ENCODE results near the gene KIRREL1.

Gene KIRREL1

GRCh38 chr1:158017800-158018595 is 24.6 kb downstream of the KIRREL1 start:
- no peak overlapping the region for H3K9ac ChIP-seq (ENCODE audit: insufficient read length, low read depth)
- DNase-seq (ENCODE audit: low read depth, low spot score) = no peak
- no peaks in the 10 kb centered on the region for H3K27me3 ChIP-seq (ENCODE audit: insufficient read depth, insufficient read length)
- TF ChIP-seq YY1 (IDR thresholded peaks at IDR 0.05; ENCODE audit: insufficient read depth, insufficient read length) (no peak), SUZ12 (IDR thresholded peaks at IDR 0.05; ENCODE audit: extremely low read depth, insufficient read depth, insufficient read length) (no peak), ZNF274 (IDR thresholded peaks at IDR 0.05; ENCODE audit: low read depth, low read length) (no peak)
- H3K9me3 ChIP-seq (ENCODE audit: insufficient read depth, low read length) = no peaks in the 10 kb centered on the region
- no peak overlapping the region for H3K4me3 ChIP-seq (ENCODE audit: insufficient read length, low read depth)
- peaks cover 22% of the 10 kb centered on the region for H3K4me1 ChIP-seq (ENCODE audit: insufficient read depth, insufficient read length)
- H3K36me3 ChIP-seq (ENCODE audit: insufficient read depth, insufficient read length, low read length) = peaks cover 33% of the 10 kb centered on the region

DNA sequence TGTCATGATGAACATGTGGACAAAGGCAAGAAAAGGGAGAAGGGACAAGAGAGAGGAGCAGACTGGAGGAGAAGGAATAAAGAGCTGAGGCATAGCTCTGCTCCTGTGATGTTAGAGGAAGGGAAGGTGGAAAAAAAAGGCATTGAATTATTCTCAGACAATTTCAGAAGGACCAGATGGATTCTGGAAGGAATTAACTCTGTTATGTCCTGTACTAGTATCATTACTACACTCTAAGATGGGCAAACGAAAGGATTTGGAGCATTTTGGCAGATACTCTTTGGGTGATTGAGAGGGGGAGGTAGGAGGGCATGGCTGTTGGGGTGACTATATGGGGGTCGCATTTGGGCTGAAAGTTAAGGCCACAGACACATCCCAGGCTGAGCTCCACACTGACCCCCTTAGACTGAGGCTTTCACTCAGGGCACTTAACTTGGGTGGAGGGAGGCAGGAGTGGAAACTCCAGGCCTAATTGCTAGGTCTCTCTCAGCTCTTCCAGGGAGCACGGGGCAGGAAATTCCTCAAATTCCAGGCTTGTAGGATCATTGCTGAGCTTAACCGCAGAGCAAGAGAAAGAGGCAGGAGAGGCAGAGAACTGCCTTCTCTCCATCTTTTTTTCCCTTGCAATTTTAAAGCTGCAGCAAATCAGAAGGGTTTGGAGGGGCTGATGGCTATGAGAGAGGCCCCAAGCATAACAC is 25.9 kb downstream of the KIRREL1 start:
- H3K27me3 ChIP-seq (ENCODE audit: insufficient read depth, insufficient read length) = no peaks in the 10 kb centered on the region
- peak overlapping the region; percentile 34 for H3K9ac ChIP-seq (ENCODE audit: insufficient read length, low read depth)
- no peaks in the 10 kb centered on the region for H3K9me3 ChIP-seq (ENCODE audit: insufficient read depth, low read length)
- H3K36me3 ChIP-seq (ENCODE audit: insufficient read depth, insufficient read length, low read length) = peaks cover 31% of the 10 kb centered on the region
- TF ChIP-seq SUZ12 (IDR thresholded peaks at IDR 0.05; ENCODE audit: extremely low read depth, insufficient read depth, insufficient read length) = no peak
- no peak for TF ChIP-seq ZNF274 (IDR thresholded peaks at IDR 0.05; ENCODE audit: low read depth, low read length)
- TF ChIP-seq YY1 (IDR thresholded peaks at IDR 0.05; ENCODE audit: insufficient read depth, insufficient read length) = no peak
- H3K4me1 ChIP-seq (ENCODE audit: insufficient read depth, insufficient read length) = peaks cover 15% of the 10 kb centered on the region
- DNase-seq (ENCODE audit: low read depth, low spot score) = peak; percentile 97
- no peak overlapping the region for H3K4me3 ChIP-seq (ENCODE audit: insufficient read length, low read depth)

GRCh38 chr1:158020259-158020885 is 26.9 kb downstream of the KIRREL1 start:
- Histone ChIP-seq H3K4me3 (ENCODE audit: insufficient read length, low read depth) (no peak overlapping the region), H3K9ac (ENCODE audit: insufficient read length, low read depth) (peak overlapping the region; percentile 34), H3K36me3 (ENCODE audit: insufficient read depth, insufficient read length, low read length) (peaks cover 36% of the 10 kb centered on the region), H3K27me3 (ENCODE audit: insufficient read depth, insufficient read length) (no peaks in the 10 kb centered on the region), H3K9me3 (ENCODE audit: insufficient read depth, low read length) (no peaks in the 10 kb centered on the region), H3K4me1 (ENCODE audit: insufficient read depth, insufficient read length) (peaks cover 21% of the 10 kb centered on the region)
- TF ChIP-seq SUZ12 (IDR thresholded peaks at IDR 0.05; ENCODE audit: extremely low read depth, insufficient read depth, insufficient read length) = no peak
- no peak for TF ChIP-seq ZNF274 (IDR thresholded peaks at IDR 0.05; ENCODE audit: low read depth, low read length)
- no peak for DNase-seq (ENCODE audit: low read depth, low spot score)

GRCh38 chr1:158020886-158021620 is 27.6 kb downstream of the KIRREL1 start:
- no peak for DNase-seq (ENCODE audit: low read depth, low spot score)
- H3K9ac ChIP-seq (ENCODE audit: insufficient read length, low read depth) = no peak overlapping the region
- peaks cover 41% of the 10 kb centered on the region for H3K36me3 ChIP-seq (ENCODE audit: insufficient read depth, insufficient read length, low read length)
- H3K9me3 ChIP-seq (ENCODE audit: insufficient read depth, low read length) = no peaks in the 10 kb centered on the region
- no peaks in the 10 kb centered on the region for H3K27me3 ChIP-seq (ENCODE audit: insufficient read depth, insufficient read length)
- H3K4me3 ChIP-seq (ENCODE audit: insufficient read length, low read depth) = no peak overlapping the region
- no peak for TF ChIP-seq SUZ12 (IDR thresholded peaks at IDR 0.05; ENCODE audit: extremely low read depth, insufficient read depth, insufficient read length)
- TF ChIP-seq YY1 (IDR thresholded peaks at IDR 0.05; ENCODE audit: insufficient read depth, insufficient read length) = no peak
- no peak for TF ChIP-seq ZNF274 (IDR thresholded peaks at IDR 0.05; ENCODE audit: low read depth, low read length)
- peaks cover 23% of the 10 kb centered on the region for H3K4me1 ChIP-seq (ENCODE audit: insufficient read depth, insufficient read length)

DNA sequence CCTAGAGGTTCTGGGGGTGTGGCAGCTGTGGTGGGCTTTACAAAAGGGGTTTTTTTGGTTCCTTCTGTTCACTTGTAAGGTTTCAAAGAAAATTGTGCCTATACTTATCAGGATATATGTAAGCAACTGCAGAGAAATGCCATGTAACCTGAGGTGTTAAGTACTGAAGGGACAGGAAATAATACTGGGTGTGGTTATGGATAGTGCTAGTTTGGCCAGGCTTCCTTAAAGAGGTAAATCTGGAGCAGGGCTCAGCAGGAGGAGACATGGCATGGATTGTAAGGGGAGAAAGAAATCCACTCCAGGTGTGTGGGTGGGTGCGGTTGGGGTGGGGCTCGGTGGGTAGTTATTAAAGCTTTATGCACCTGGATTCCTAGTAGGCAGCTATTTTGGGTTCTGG is 28.3 kb downstream of the KIRREL1 start:
- Histone ChIP-seq H3K27me3 (ENCODE audit: insufficient read depth, insufficient read length) (no peaks in the 10 kb centered on the region), H3K9ac (ENCODE audit: insufficient read length, low read depth) (no peak overlapping the region), H3K4me3 (ENCODE audit: insufficient read length, low read depth) (no peak overlapping the region), H3K9me3 (ENCODE audit: insufficient read depth, low read length) (no peaks in the 10 kb centered on the region), H3K36me3 (ENCODE audit: insufficient read depth, insufficient read length, low read length) (peaks cover 44% of the 10 kb centered on the region), H3K4me1 (ENCODE audit: insufficient read depth, insufficient read length) (peaks cover 25% of the 10 kb centered on the region)
- no peak for DNase-seq (ENCODE audit: low read depth, low spot score)
- TF ChIP-seq SUZ12 (IDR thresholded peaks at IDR 0.05; ENCODE audit: extremely low read depth, insufficient read depth, insufficient read length) (no peak), YY1 (IDR thresholded peaks at IDR 0.05; ENCODE audit: insufficient read depth, insufficient read length) (no peak), ZNF274 (IDR thresholded peaks at IDR 0.05; ENCODE audit: low read depth, low read length) (no peak)

DNA sequence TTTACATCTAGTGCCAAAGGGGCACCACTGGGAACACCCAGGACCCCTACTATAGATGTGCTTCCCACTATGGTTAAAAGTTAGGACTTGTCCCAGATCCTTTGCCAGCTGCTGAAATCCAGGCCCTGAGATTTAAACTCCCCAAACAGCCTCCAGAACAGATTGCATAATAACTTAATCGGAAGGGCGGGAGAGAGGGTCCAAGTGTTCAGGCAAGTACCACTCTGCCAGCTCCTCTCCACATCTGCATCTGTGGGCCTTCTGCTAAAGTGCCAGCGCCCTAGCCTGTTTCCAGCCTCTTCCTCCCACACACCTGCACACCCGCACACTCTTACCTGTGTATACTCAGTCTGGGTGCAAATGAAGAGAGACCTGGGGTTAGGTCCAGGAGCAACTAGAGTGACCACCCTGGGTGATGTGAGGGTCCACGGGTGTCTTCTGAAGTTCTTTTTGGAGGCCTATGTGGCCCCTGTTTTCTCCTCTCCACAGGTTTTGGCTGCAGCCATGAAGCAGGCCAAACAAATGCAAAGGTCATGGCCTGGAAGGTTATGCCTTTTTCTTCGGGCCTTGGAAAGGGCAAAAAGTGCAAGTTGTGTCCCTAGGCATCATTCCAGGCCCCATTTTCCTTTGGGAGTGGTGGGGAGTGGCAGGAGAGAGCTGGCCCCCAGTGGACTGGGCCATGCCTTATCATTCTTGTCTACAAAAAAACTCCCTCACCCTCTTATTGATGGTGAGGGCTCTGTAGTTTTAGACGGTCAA is 29.3 kb downstream of the KIRREL1 start:
- Histone ChIP-seq H3K9me3 (ENCODE audit: insufficient read depth, low read length) (no peaks in the 10 kb centered on the region), H3K27me3 (ENCODE audit: insufficient read depth, insufficient read length) (no peaks in the 10 kb centered on the region), H3K36me3 (ENCODE audit: insufficient read depth, insufficient read length, low read length) (peaks cover 51% of the 10 kb centered on the region), H3K4me3 (ENCODE audit: insufficient read length, low read depth) (no peak overlapping the region), H3K9ac (ENCODE audit: insufficient read length, low read depth) (no peak overlapping the region), H3K4me1 (ENCODE audit: insufficient read depth, insufficient read length) (peaks cover 30% of the 10 kb centered on the region)
- TF ChIP-seq ZNF274 (IDR thresholded peaks at IDR 0.05; ENCODE audit: low read depth, low read length) = no peak
- no peak for TF ChIP-seq SUZ12 (IDR thresholded peaks at IDR 0.05; ENCODE audit: extremely low read depth, insufficient read depth, insufficient read length)
- no peak for TF ChIP-seq YY1 (IDR thresholded peaks at IDR 0.05; ENCODE audit: insufficient read depth, insufficient read length)
- DNase-seq (ENCODE audit: low read depth, low spot score) = no peak

Measured in NT2/D1 (cell line).